A549 (cell line): ENCODE measurements around the gene S100A9. TPM values are rescaled to one million over a fixed set of nuclear protein-coding genes. Genes with fewer than 3 reads are reported as not detected.

ENCODE experiments used
- ATAC-seq, 2 experiments: fragments of 200-7000 bp in 1 of 2; fragments of >200 bp in 1 of 2; cut with Nextera tagmentation in 1 of 2; cut with Tn5 transposase in 1 of 2; 3 replicates each; pipeline versions ENCODE4 v1.8.0 to v1.9.1; 2018 to 2020; ENCODE audit warnings: mild to moderate bottlenecking in 1 of 2, moderate library complexity in 1 of 2
- CTCF ChIA-PET: fragments of 300-600 bp; sonication (Branson Sonifier 250); formaldehyde crosslinking; extraction: SDS; loops from one replicate; lab custom pipeline; 2021; ENCODE audit warnings: antibody characterized with exemption, inconsistent platforms; lab: Yijun Ruan, JAX
- POLR2A ChIA-PET: fragments of 350-600 bp; formaldehyde crosslinking; extraction: SDS; loops from one replicate; lab custom pipeline; 2021; ENCODE audit warnings: antibody characterized with exemption, inconsistent platforms; lab: Yijun Ruan, JAX
- DNase-seq, 2 experiments: peaks; one replicate each; pipeline versions ENCODE4 v3.0.0 to v3.0.0-alpha.2; 2011 to 2016; ENCODE audit warnings: low read depth in 1 of 2, low spot score in 1 of 2
- FAIRE-seq: peaks from 2 replicates; lab custom pipeline; 2011; peaks lifted over from hg19 to GRCh38; lab: Jason Lieb, UNC
- H3K27ac ChIP-seq, 2 experiments: fragments of >200 bp; sonication (Bioruptor Twin); formaldehyde crosslinking; 3 replicates each; pipeline ENCODE4 v1.5.1; 2016 to 2017
- H3K4me1 ChIP-seq: fragments of >200 bp; sonication (Bioruptor Twin); formaldehyde crosslinking; 3 replicates; pipeline ENCODE4 v1.6.1; 2016
- H3K4me2 ChIP-seq: fragments of >200 bp; sonication (Bioruptor Twin); formaldehyde crosslinking; 3 replicates; pipeline ENCODE4 v1.6.1; 2016
- H3K4me3 ChIP-seq: fragments of >200 bp; sonication (Bioruptor Twin); formaldehyde crosslinking; 3 replicates; pipeline ENCODE4 v1.5.1; 2016
- H3K9me3 ChIP-seq: fragments of >200 bp; sonication (Bioruptor Twin); formaldehyde crosslinking; 3 replicates; pipeline ENCODE4 v1.6.1; 2016
- BCL3 ChIP-seq: fragments of >200 bp; sonication (Bioruptor Twin); formaldehyde crosslinking; IDR thresholded peaks from 3 replicates; pipeline ENCODE4 v1.6.1; 2016
- CEBPB ChIP-seq, 2 experiments: fragments of >200 bp in 1 of 2; sonication (Bioruptor Twin) in 1 of 2; formaldehyde crosslinking in 1 of 2; IDR thresholded peaks; 2 replicates each; pipeline ENCODE4 v1.6.1; 2012 to 2016
- EHMT2 ChIP-seq: fragments of 200-600 bp; sonication (generic); IDR thresholded peaks from 2 replicates; pipeline ENCODE4 v1.6.1; 2016; ENCODE audit warnings: antibody characterized with exemption, low read depth, mild to moderate bottlenecking, moderate library complexity
- FOSB ChIP-seq: fragments of 250-450 bp; sonication (Bioruptor Pico); IDR thresholded peaks from 2 replicates; pipeline ENCODE4 v1.5.0; 2020; ENCODE audit warnings: mild to moderate bottlenecking, moderate library complexity
- FOXS1 ChIP-seq: fragments of 250-450 bp; sonication (Bioruptor Pico); IDR thresholded peaks from 2 replicates; pipeline ENCODE4 v1.5.0; 2020; ENCODE audit warnings: mild to moderate bottlenecking, moderate library complexity
- HEYL ChIP-seq: fragments of 250-450 bp; sonication (Bioruptor Pico); IDR thresholded peaks from 2 replicates; pipeline ENCODE4 v1.8.0; 2021; ENCODE audit warnings: mild to moderate bottlenecking, moderate library complexity
- HOXA7 ChIP-seq: fragments of 250-450 bp; sonication (Bioruptor Pico); IDR thresholded peaks from 2 replicates; pipeline ENCODE4 v1.5.0; 2020; ENCODE audit warnings: mild to moderate bottlenecking, moderate library complexity
- JUN ChIP-seq, 2 experiments: fragments of >200 bp; sonication (Bioruptor Twin); formaldehyde crosslinking; IDR thresholded peaks; 2 replicates in 1 of 2; 3 replicates in 1 of 2; pipeline ENCODE4 v1.6.1; 2016 to 2017
- JUNB ChIP-seq: fragments of >200 bp; sonication (Bioruptor Twin); formaldehyde crosslinking; IDR thresholded peaks from 2 replicates; pipeline ENCODE4 v1.6.1; 2016
- KDM5A ChIP-seq: fragments of 200-600 bp; sonication (generic); IDR thresholded peaks from 2 replicates; pipeline ENCODE4 v1.6.1; 2016; ENCODE audit warnings: antibody characterized with exemption, mild to moderate bottlenecking
- MAZ ChIP-seq: fragments of 150-350 bp; IDR thresholded peaks from 2 replicates; pipeline ENCODE4 v1.6.1; 2014; ENCODE audit warnings: antibody characterized with exemption, low read depth, low read length, borderline replicate concordance
- NFE2L2 ChIP-seq: fragments of 150-350 bp; conservative IDR thresholded peaks from 2 replicates; pipeline ENCODE4 v1.6.1; 2014; ENCODE audit warnings: low read length
- NPAS2 ChIP-seq: fragments of 250-450 bp; sonication (Bioruptor Pico); IDR thresholded peaks from 2 replicates; pipeline ENCODE4 v1.8.0; 2022; ENCODE audit warnings: mild to moderate bottlenecking, moderate library complexity, borderline replicate concordance
- NR3C1 ChIP-seq: fragments of >200 bp; sonication (Bioruptor Twin); formaldehyde crosslinking; IDR thresholded peaks from 3 replicates; pipeline ENCODE4 v1.6.1; 2017
- PHF8 ChIP-seq: fragments of 200-600 bp; sonication (generic); IDR thresholded peaks from 2 replicates; pipeline ENCODE4 v1.6.1; 2016; ENCODE audit warnings: low read depth, mild to moderate bottlenecking, antibody characterized with exemption, moderate library complexity, borderline replicate concordance
- POLR2A ChIP-seq: IDR thresholded peaks from 2 replicates; pipeline ENCODE4 v1.6.1; 2012; ENCODE audit warnings: mild to moderate bottlenecking, low read length
- RAD21 ChIP-seq, 2 experiments: fragments of >200 bp in 1 of 2; sonication (Bioruptor Twin) in 1 of 2; formaldehyde crosslinking in 1 of 2; IDR thresholded peaks in 1 of 2; conservative IDR thresholded peaks in 1 of 2; 2 replicates in 1 of 2; 3 replicates in 1 of 2; pipeline ENCODE4 v1.6.1; 2012 to 2018; ENCODE audit warnings: inconsistent platforms in 1 of 2
- RFX5 ChIP-seq: fragments of 450-650 bp; IDR thresholded peaks from 2 replicates; pipeline ENCODE4 v1.7.1; 2014; ENCODE audit warnings: antibody characterized with exemption, mild to moderate bottlenecking, moderate library complexity
- SREBF2 ChIP-seq: fragments of 450-650 bp; IDR thresholded peaks from 2 replicates; pipeline ENCODE4 v1.6.1; 2014; ENCODE audit warnings: mild to moderate bottlenecking, moderate library complexity
- ZC3H11A ChIP-seq: fragments of 450-650 bp; IDR thresholded peaks from 2 replicates; pipeline ENCODE4 v1.6.1; 2014; ENCODE audit warnings: antibody characterized with exemption, mild to moderate bottlenecking
- ZFP36 ChIP-seq: fragments of 450-650 bp; IDR thresholded peaks from 2 replicates; pipeline ENCODE4 v1.6.1; 2014; ENCODE audit warnings: borderline replicate concordance; ENCODE audit not compliant: partially characterized antibody
- WGBS: methylation state at CpG from one replicate; pipeline ENCODE4 v1.1.6; 2017; ENCODE audit errors: missing lambda C conversion rate; 5-methylcytosine and 5-hydroxymethylcytosine counted together
- polyA plus RNA-seq, 4 experiments: library from polyadenylated mRNA; depleted of rRNA in 3 of 4; stranded (reverse); fragments of >200 nt; fragmentation: RNase III in 1 of 4; extraction: RNeasy Plus Mini Kit Qiagen cat#74134 plus additional on column Dnase treatment in 1 of 4; gene quantifications; 2 replicates in 3 of 4; 3 replicates in 1 of 4; pipeline ENCODE4 v1.2.3, GENCODE V29; 2011 to 2017
- TF ChIP-seq, protein P1 (sequence below): IDR thresholded peaks from 2 replicates; pipeline ENCODE4 v1.6.1; 2012; ENCODE audit warnings: low read depth, borderline replicate concordance

Gene S100A9
- polyA plus RNA-seq, 2 of the 4 experiments (the other 2 are of a cell fraction) = 0.90 to 3.1 TPM

GRCh38 chr1:153387001-153387400 is 29.3 kb downstream of the S100A9 start:
- WGBS = 13% methylated on average over 4 of the region's 4 CpGs
- POLR2A ChIA-PET = no interaction called here
- no peak overlapping the region for H3K27ac ChIP-seq
- H3K4me3 ChIP-seq = no peak overlapping the region
- H3K4me1 ChIP-seq = no peaks in the 10 kb centered on the region
- H3K9me3 ChIP-seq = peaks cover 5% of the 10 kb centered on the region; the same call in 2 of the 3 replicates
- no peak for ATAC-seq
- no peak for FAIRE-seq
- H3K4me2 ChIP-seq = no peak overlapping the region
- DNase-seq = no peak
- CTCF ChIA-PET = interaction anchor here (1.6 to 1.7 kb wide), 2 partner anchors 31 to 34 kb away, joined by 3 to 6 read pairs; no protein-coding TSS in a partner anchor
- no peak for TF ChIP-seq RFX5

- Histone ChIP-seq H3K9me3 (peaks cover under 1% of the 10 kb centered on the region; the same call in 2 of the 3 replicates), H3K4me3 (no peak overlapping the region), H3K27ac (no peak overlapping the region), H3K4me2 (no peak overlapping the region), H3K4me1 (no peaks in the 10 kb centered on the region)
- ATAC-seq (no peak), DNase-seq (no peak), FAIRE-seq (no peak)
- 31% methylated on average over 4 of the region's 4 CpGs for WGBS
- no peak for TF ChIP-seq SREBF2
- no peak for TF ChIP-seq FOXS1 (CRISPR knock-in tag)
- TF ChIP-seq JUNB = no peak
- CTCF ChIA-PET = interaction anchor here (1.6 to 1.7 kb wide), 2 partner anchors 32 to 35 kb away, joined by 3 to 6 read pairs; no protein-coding TSS in a partner anchor
- POLR2A ChIA-PET = no interaction called here
Observed at GRCh38 chr1:153387785-153388184, 30.1 kb downstream of the S100A9 start.

DNA sequence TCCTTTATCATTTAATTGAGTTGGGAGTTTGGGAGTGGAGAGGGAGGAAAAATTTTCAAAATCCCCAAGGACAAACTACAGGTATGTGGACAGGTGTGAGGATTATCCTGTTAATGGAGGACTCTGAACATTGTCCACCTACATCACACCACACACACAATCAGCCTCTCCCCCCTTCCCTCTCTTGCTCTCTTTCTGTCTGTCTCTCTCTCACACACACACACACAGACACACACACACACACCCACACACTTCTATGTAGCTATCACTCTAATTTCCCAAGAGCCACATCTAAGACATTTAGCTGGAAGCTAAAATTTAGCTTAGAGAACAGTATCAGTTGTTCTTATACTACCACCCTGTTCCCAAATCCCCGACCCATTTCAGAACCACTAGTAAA is 31.7 kb downstream of the S100A9 start:
- 0% methylated on average over 1 of the region's 1 CpG for WGBS
- no peak for FAIRE-seq
- Histone ChIP-seq H3K4me1 (no peaks in the 10 kb centered on the region), H3K4me2 (no peak overlapping the region), H3K27ac (no peak overlapping the region), H3K9me3 (no peaks in the 10 kb centered on the region), H3K4me3 (no peak overlapping the region)
- TF ChIP-seq, protein P1, sequence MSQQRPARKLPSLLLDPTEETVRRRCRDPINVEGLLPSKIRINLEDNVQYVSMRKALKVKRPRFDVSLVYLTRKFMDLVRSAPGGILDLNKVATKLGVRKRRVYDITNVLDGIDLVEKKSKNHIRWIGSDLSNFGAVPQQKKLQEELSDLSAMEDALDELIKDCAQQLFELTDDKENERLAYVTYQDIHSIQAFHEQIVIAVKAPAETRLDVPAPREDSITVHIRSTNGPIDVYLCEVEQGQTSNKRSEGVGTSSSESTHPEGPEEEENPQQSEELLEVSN = no peak
- no peak for TF ChIP-seq POLR2A
- TF ChIP-seq NFE2L2 = no peak
- TF ChIP-seq KDM5A = no peak
- no peak for TF ChIP-seq EHMT2
- TF ChIP-seq ZC3H11A = no peak
- no peak for TF ChIP-seq ZFP36
- TF ChIP-seq JUN (IDR thresholded peaks at IDR 0.05) = no peak
- TF ChIP-seq RAD21 (conservative IDR thresholded peaks at IDR 0.05 in 1 of 2, IDR thresholded peaks at IDR 0.05 in 1 of 2) = no peak
- TF ChIP-seq HOXA7 (CRISPR knock-in tag) = no peak
- no peak for TF ChIP-seq BCL3
- TF ChIP-seq NPAS2 = no peak
- TF ChIP-seq FOSB (CRISPR knock-in tag) = no peak
- TF ChIP-seq MAZ = no peak
- TF ChIP-seq NR3C1 = no peak
- no peak for TF ChIP-seq HEYL (CRISPR knock-in tag)
- no peak for TF ChIP-seq CEBPB (IDR thresholded peaks at IDR 0.05)
- TF ChIP-seq PHF8 = no peak
- no peak for DNase-seq
- POLR2A ChIA-PET = no interaction called here
- no peak for ATAC-seq
- CTCF ChIA-PET = interaction anchor here (1.3 kb wide), 2 partner anchors 105 to 179 kb away, joined by 3 to 4 read pairs; no protein-coding TSS in a partner anchor
